T-cell (primary cell): Measurements from ENCODE around the gene MLANA. TPM values are rescaled to one million over a fixed set of nuclear protein-coding genes. Genes with fewer than 3 reads are reported as not detected.

ENCODE experiments used
- ATAC-seq, 4 experiments: fragments of 200-7000 bp in 3 of 4; fragments of 150-1000 bp in 1 of 4; cut with Tn5 transposase; replicated peaks in 1 of 4; 1 replicate in 3 of 4; 2 replicates in 1 of 4; pipeline ENCODE4 v1.10.0; 2021; ENCODE audit warnings: moderate library complexity in 3 of 4, mild to moderate bottlenecking in 2 of 4, moderate number of reproducible peaks in 1 of 4
- CTCF ChIA-PET, 2 donors: fragments of 300-600 bp; sonication (Branson Sonifier 250); formaldehyde crosslinking; loops; one replicate each; lab custom pipeline; 2022; ENCODE audit warnings: antibody characterized with exemption in 2 of 2; lab: Charles Lee
- POLR2A ChIA-PET, 2 donors: fragments of 300-600 bp; sonication (Branson Sonifier 250); formaldehyde crosslinking; loops; one replicate each; lab custom pipeline; 2022; ENCODE audit warnings: antibody characterized with exemption in 2 of 2; lab: Charles Lee
- DNase-seq, 35 experiments: peaks; one replicate each; pipeline versions ENCODE4 v3.0.0 to v3.0.0-alpha.2; 2013 to 2023
- H3K27ac ChIP-seq: one replicate; pipeline ENCODE4 v1.5.1; 2013; ENCODE audit warnings: low read length
- H3K27me3 ChIP-seq, 2 experiments: replicated peaks in 1 of 2; 1 replicate in 1 of 2; 2 replicates in 1 of 2; pipeline versions ENCODE4 v1.6.1 to v1.7.0; 2013; ENCODE audit warnings: low read length in 1 of 2, mixed read lengths in 1 of 2; ENCODE audit not compliant: control insufficient read depth in 2 of 2, insufficient read depth in 2 of 2; ENCODE audit errors: extremely low read depth in 1 of 2
- H3K36me3 ChIP-seq, 2 donors: 1 replicate in 1 of 2; 2 replicates in 1 of 2; pipeline versions ENCODE4 v1.6.1 to v1.7.0; 2013; ENCODE audit warnings: low read length in 1 of 2; ENCODE audit not compliant: control insufficient read depth in 2 of 2, insufficient read depth in 1 of 2; ENCODE audit errors: extremely low read depth in 1 of 2
- H3K4me1 ChIP-seq, 2 experiments: 1 replicate in 1 of 2; 2 replicates in 1 of 2; pipeline versions ENCODE4 v1.6.1 to v1.7.0; 2013; ENCODE audit warnings: low read length in 2 of 2, mixed read lengths in 1 of 2; ENCODE audit not compliant: insufficient read depth in 2 of 2, control insufficient read depth in 1 of 2; ENCODE audit errors: extremely low read depth in 1 of 2
- H3K4me3 ChIP-seq, 2 donors: 1 replicate in 1 of 2; 2 replicates in 1 of 2; pipeline versions ENCODE4 v1.5.1 to v1.7.0; 2013; ENCODE audit warnings: mild to moderate bottlenecking in 2 of 2, low read length in 1 of 2, moderate library complexity in 1 of 2; ENCODE audit not compliant: control insufficient read depth in 1 of 2; ENCODE audit errors: extremely low read depth in 1 of 2
- H3K9me3 ChIP-seq: 2 replicates; pipeline ENCODE4 v1.7.0; 2013
- H3K27ac Mint-ChIP-seq, 2 donors: one replicate each; pipeline ENCODE4 v1.8.0; 2020 to 2021; ENCODE audit warnings: mild to moderate bottlenecking in 2 of 2, mixed read lengths in 2 of 2
- H3K27me3 Mint-ChIP-seq, 2 donors: one replicate each; pipeline ENCODE4 v1.8.0; 2021 to 2022; ENCODE audit warnings: mixed read lengths in 2 of 2
- H3K36me3 Mint-ChIP-seq: one replicate; pipeline ENCODE4 v1.8.0; 2021; ENCODE audit warnings: mixed read lengths
- H3K4me1 Mint-ChIP-seq, 3 donors: one replicate each; pipeline ENCODE4 v1.8.0; 2020 to 2022; ENCODE audit warnings: mixed read lengths in 3 of 3, mild to moderate bottlenecking in 1 of 3
- H3K4me3 Mint-ChIP-seq, 3 donors: one replicate each; pipeline ENCODE4 v1.8.0; 2020 to 2022; ENCODE audit warnings: mild to moderate bottlenecking in 3 of 3, mixed read lengths in 3 of 3, moderate library complexity in 3 of 3
- H3K9me3 Mint-ChIP-seq, 3 donors: one replicate each; pipeline ENCODE4 v1.8.0; 2020 to 2022; ENCODE audit warnings: mixed read lengths in 3 of 3
- WGBS: methylation state at CpG from one replicate; pipeline ENCODE4 v1.1.5; 2013; ENCODE audit warnings: missing lambda C conversion rate; ENCODE audit not compliant: insufficient coverage; 5-methylcytosine and 5-hydroxymethylcytosine counted together
- total RNA-seq, 35 experiments: library from RNA in 6 of 35; stranded (reverse) in 6 of 35; fragments of 120-200 nt in 1 of 35; gene quantifications; one replicate each; pipeline versions ENCODE4 v1.2.1 to v1.2.4 and lab custom pipeline; 2013 to 2026

MLANA gene
- total RNA-seq, 5 donors from 2014 or later (not counting 1 experiment from before 2014, with no cell fraction given), result not detected

GRCh38 chr9:5853617-5854016 is 37.1 kb upstream of the MLANA start:
- Histone ChIP-seq H3K27me3 (no peaks in the 10 kb centered on the region), H3K36me3 (no peaks in the 10 kb centered on the region), H3K4me1 (peaks cover 8 to 17% of the 10 kb centered on the region in 2 experiments), H3K27ac (peak overlapping the region; percentile 2), H3K9me3 (no peaks in the 10 kb centered on the region), H3K4me3 (no peak overlapping the region)
- Mint-ChIP-seq H3K4me3 (no peak overlapping the region), H3K27ac (peak overlapping the region; percentile 40 to 53), H3K36me3 (peaks cover 22% of the 10 kb centered on the region), H3K9me3 (peaks cover 0 to 7% (median 0%) of the 10 kb centered on the region in 3 donors), H3K27me3 (no peaks in the 10 kb centered on the region), H3K4me1 (peaks cover 29 to 47% (median 33%) of the 10 kb centered on the region in 3 donors)
- POLR2A ChIA-PET, result no interaction called here
- CTCF ChIA-PET, result interaction anchor here in 1 of 2 donors (1.3 to 1.5 kb wide), 2 partner anchors 9 to 20 kb away, joined by 3 to 4 read pairs; partner anchors contain the start of gene ERMP1
- 58% methylated on average over 2 of the region's 3 CpGs for WGBS
- no peak for DNase-seq
- ATAC-seq, result no peak

- peaks cover 0 to 7% (median 0%) of the 10 kb centered on the region in 3 donors for H3K9me3 Mint-ChIP-seq
- H3K4me1 Mint-ChIP-seq, result peaks cover 29 to 44% (median 33%) of the 10 kb centered on the region in 3 donors
- no peaks in the 10 kb centered on the region for H3K9me3 ChIP-seq
- ChIA-PET POLR2A (no interaction called here), CTCF (interaction anchor here (0.6 to 1.5 kb wide), 3 partner anchors 9 to 21 kb away, joined by 3 to 4 read pairs (median 4); partner anchors contain the start of gene ERMP1 (in 1 of the 2))
- peaks cover 27% of the 10 kb centered on the region for H3K36me3 Mint-ChIP-seq
- no peaks in the 10 kb centered on the region for H3K27me3 Mint-ChIP-seq
- H3K4me1 ChIP-seq, result peaks cover 8 to 17% of the 10 kb centered on the region in 2 experiments
- H3K4me3 Mint-ChIP-seq, result no peak overlapping the region
- DNase-seq, result no peak
- no peak for ATAC-seq
- no peak overlapping the region for H3K27ac ChIP-seq
- H3K36me3 ChIP-seq, result peaks cover 0 to 2% of the 10 kb centered on the region in 2 donors
- H3K27ac Mint-ChIP-seq, result peak overlapping the region; percentile 40 to 53
- H3K4me3 ChIP-seq, result no peak overlapping the region
- no CpG with 5 or more reads among the region's 4 CpGs for WGBS
- no peaks in the 10 kb centered on the region for H3K27me3 ChIP-seq
Observed at GRCh38 chr9:5854063-5854790, 36.5 kb upstream of the MLANA start.

- CTCF ChIA-PET, result no interaction called here
- no peak overlapping the region for H3K27ac Mint-ChIP-seq
Observed at GRCh38 chr9:5857928-5858327, 32.8 kb upstream of the MLANA start.

GRCh38 chr9:5858833-5859232 is 31.9 kb upstream of the MLANA start:
- Histone ChIP-seq H3K9me3 (no peaks in the 10 kb centered on the region), H3K4me1 (no peaks in the 10 kb centered on the region), H3K4me3 (no peak overlapping the region), H3K36me3 (peaks cover 0 to 2% of the 10 kb centered on the region in 2 donors), H3K27me3 (no peaks in the 10 kb centered on the region), H3K27ac (no peak overlapping the region)
- Mint-ChIP-seq H3K4me1 (peaks cover 2 to 3% (median 3%) of the 10 kb centered on the region in 3 donors), H3K27ac (no peak overlapping the region), H3K27me3 (no peaks in the 10 kb centered on the region), H3K9me3 (peaks cover 0 to 4% (median 0%) of the 10 kb centered on the region in 3 donors), H3K36me3 (peaks cover 28% of the 10 kb centered on the region), H3K4me3 (no peak overlapping the region)
- WGBS, result no CpG with 5 or more reads among the region's 3 CpGs
- DNase-seq, result no peak
- POLR2A ChIA-PET, result interaction anchor here in 1 of 2 donors (0.5 kb wide), 1 partner anchor 169 kb away, joined by 9 read pairs; no protein-coding TSS in a partner anchor
- no peak for ATAC-seq
- CTCF ChIA-PET, result no interaction called here

More at GRCh38 chr9:5857928-5858327, 32.8 kb upstream of the MLANA start:
- ATAC-seq (no peak), DNase-seq (no peak)
- no peaks in the 10 kb centered on the region for H3K27me3 Mint-ChIP-seq
- Histone ChIP-seq H3K4me3 (no peak overlapping the region), H3K9me3 (no peaks in the 10 kb centered on the region), H3K27me3 (no peaks in the 10 kb centered on the region), H3K4me1 (peaks cover 0 to 5% of the 10 kb centered on the region in 2 experiments), H3K36me3 (peaks cover 0 to 2% of the 10 kb centered on the region in 2 donors), H3K27ac (no peak overlapping the region)
- POLR2A ChIA-PET, result interaction anchor here in 1 of 2 donors (0.5 kb wide), 1 partner anchor 170 kb away, joined by 9 read pairs; no protein-coding TSS in a partner anchor
- peaks cover 30% of the 10 kb centered on the region for H3K36me3 Mint-ChIP-seq
- peaks cover 0 to 7% (median 0%) of the 10 kb centered on the region in 3 donors for H3K9me3 Mint-ChIP-seq
- no peak overlapping the region for H3K4me3 Mint-ChIP-seq
- peaks cover 12% of the 10 kb centered on the region in 3 donors for H3K4me1 Mint-ChIP-seq

GRCh38 chr9:5863092-5863746 is 27.5 kb upstream of the MLANA start:
- no peak overlapping the region for H3K4me3 Mint-ChIP-seq
- no peaks in the 10 kb centered on the region for H3K4me1 Mint-ChIP-seq
- H3K27ac Mint-ChIP-seq, result no peak overlapping the region
- ATAC-seq (no peak), DNase-seq (no peak)
- no peaks in the 10 kb centered on the region for H3K27me3 Mint-ChIP-seq
- peaks cover 0 to 2% of the 10 kb centered on the region in 2 donors for H3K36me3 ChIP-seq
- H3K9me3 ChIP-seq, result no peaks in the 10 kb centered on the region
- POLR2A ChIA-PET, result no interaction called here
- no peak overlapping the region for H3K27ac ChIP-seq
- H3K27me3 ChIP-seq, result no peaks in the 10 kb centered on the region
- peaks cover 12% of the 10 kb centered on the region for H3K36me3 Mint-ChIP-seq
- H3K4me1 ChIP-seq, result no peaks in the 10 kb centered on the region
- H3K4me3 ChIP-seq, result no peak overlapping the region
- CTCF ChIA-PET, result interaction anchor here in 1 of 2 donors (1.0 kb wide), 1 partner anchor 55 kb away, joined by 8 read pairs; no protein-coding TSS in a partner anchor
- no CpG with 5 or more reads among the region's 2 CpGs for WGBS
- no peaks in the 10 kb centered on the region for H3K9me3 Mint-ChIP-seq

- H3K27me3 ChIP-seq, result no peaks in the 10 kb centered on the region
- H3K27ac Mint-ChIP-seq, result no peak overlapping the region
- H3K9me3 ChIP-seq, result no peaks in the 10 kb centered on the region
- no peak overlapping the region for H3K27ac ChIP-seq
- no peaks in the 10 kb centered on the region for H3K4me1 ChIP-seq
- H3K36me3 Mint-ChIP-seq, result peaks cover 4% of the 10 kb centered on the region
- no peak for DNase-seq
- H3K27me3 Mint-ChIP-seq, result no peaks in the 10 kb centered on the region
- peaks cover 0 to 3% (median 1%) of the 10 kb centered on the region in 3 donors for H3K4me1 Mint-ChIP-seq
- ChIA-PET CTCF (interaction anchor here in 1 of 2 donors (1.0 kb wide), 1 partner anchor 54 kb away, joined by 8 read pairs; no protein-coding TSS in a partner anchor), POLR2A (no interaction called here)
- H3K4me3 Mint-ChIP-seq, result no peak overlapping the region
- ATAC-seq, result no peak
- H3K4me3 ChIP-seq, result no peak overlapping the region
- no peaks in the 10 kb centered on the region for H3K9me3 Mint-ChIP-seq
- WGBS, result 100% methylated on average over 1 of the region's 4 CpGs
- no peaks in the 10 kb centered on the region for H3K36me3 ChIP-seq
Observed at GRCh38 chr9:5864446-5864845, 26.2 kb upstream of the MLANA start.
